HG03095 (cell line): ENCODE data around the gene EIF4G1.

Source experiments
- ATAC-seq: cut with Tn5 transposase; IDR thresholded peaks from one replicate; pipeline ENCODE4 v1.9.1; 2021; ENCODE audit warnings: moderate library complexity; ENCODE audit not compliant: unreplicated experiment

Gene EIF4G1

DNA sequence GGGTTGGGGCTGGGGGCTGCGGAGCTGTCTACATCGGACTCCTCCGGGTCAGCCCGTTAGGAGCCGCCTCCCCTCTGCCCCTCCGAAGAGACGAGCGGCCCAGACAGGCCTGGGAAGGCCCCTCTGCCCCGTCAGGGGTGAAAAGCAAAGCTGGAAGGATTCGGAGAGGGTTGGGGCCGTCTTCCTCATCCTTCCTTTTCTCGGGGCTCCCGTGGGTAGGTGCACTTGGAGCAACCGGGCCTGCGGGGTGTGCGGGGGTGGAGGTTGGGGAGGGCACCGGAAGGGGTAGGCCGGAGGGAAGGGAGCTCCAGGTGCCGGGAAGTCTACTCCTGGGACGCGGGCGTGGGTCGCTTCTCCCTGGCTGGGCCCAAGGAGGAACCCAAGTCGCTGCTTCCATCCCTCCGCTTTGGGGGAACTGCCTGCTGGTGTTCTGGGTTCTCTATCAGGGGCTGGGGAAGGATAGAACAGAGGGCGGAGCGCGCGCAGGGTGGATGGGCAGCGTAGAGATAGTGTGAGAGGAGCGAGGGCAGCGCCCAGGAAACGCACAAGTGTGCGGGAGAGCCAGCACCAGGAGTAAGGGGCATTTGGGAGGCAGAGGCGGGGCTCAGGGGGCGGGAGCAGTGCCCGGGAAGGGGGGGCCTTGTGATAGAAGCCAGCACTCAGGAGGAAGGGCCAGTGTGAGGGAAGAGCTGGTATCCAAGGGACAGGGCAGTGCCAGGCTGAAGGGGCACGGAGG, 47.7 kb downstream of the EIF4G1 start:
- ATAC-seq: no peak

DNA sequence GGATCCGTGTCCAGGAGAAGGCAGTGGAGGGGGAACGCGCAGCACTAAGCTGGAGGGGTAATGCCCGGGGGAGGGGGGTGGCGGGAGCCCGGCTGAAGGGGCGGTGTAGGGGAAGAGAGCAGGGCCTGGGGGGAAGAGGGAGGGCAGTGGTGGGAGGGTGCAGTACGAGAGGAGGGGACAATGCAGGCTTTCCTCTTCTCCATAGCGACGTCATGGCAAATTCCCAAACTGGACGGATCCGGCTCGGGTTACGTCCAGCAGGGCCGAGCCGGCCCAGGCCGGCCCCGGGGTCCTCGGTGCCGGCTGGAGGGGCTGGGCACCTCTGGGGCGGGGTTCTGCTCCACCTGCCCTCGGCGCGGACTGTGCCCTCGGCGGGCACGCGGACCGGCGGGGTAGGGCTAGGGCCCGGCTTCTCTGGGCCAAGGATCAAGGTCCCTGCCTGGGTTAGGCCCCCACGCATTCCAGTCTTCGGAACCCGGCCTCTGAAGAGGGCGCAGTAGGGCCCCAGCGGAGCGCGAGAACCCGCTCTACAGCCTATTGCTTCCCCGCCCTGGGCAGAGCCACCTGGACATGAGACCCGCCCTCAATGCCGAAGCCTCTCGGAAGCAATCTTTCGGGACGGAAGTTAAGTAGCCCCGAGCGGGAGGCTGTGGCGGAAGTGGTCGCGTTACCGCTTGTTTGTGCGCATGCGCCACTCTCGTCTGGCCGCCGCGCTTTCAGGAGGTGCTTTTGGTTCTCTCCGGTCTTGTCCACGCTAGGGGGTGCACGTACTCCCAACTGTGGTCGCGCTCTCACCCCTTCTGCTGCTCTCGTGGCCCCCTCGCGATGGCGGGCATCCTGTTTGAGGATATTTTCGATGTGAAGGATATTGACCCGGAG, 48.5 kb downstream of the EIF4G1 start:
- ATAC-seq: peak; percentile 85

DNA sequence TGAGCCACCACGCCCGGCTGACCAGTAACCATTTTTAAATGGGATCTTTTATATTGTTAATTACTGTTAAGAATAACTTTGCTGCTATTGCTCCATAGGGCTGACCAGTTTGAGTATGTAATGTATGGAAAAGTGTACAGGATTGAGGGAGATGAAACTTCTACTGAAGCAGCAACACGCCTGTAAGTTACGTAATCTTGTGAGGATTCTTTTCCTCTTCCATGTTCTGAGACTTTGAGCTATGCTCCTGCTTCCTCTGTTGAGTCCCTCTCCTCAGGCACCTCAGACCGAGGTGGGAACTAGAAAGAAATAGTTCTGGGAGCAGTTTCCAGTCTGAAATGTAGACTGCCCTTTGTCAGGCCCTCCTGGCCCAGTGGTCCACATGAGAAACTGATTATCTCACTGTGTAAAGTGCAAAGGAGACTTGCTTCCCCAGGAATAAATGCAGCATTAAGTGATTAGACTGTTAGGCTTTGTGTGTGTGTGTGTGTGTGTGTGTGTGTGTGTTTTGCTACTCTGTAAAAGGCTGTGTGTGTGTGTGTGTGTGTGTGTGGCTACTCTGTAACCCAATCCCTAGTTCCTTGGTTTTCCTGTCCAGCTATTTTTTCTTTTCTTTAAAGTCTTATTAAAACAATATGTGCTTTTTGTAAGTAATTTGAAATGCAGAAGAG, 52.3 kb downstream of the EIF4G1 start:
- no peak for ATAC-seq

DNA sequence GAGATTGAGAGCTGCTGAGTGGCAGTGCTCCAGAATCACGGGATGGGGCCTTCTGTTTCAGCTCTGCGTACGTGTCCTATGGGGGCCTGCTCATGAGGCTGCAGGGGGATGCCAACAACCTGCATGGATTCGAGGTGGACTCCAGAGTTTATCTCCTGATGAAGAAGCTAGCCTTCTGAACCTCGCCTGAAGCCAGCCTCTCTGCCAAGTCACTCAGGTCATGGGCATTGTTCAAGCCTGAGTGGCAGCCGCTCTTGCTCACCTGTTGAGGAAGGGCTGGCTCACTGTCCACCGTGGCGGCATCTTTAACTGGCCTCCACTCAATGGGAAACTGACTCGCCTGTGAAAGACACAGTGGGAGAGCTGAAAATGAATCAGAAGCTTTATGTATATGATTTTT, 53.7 kb downstream of the EIF4G1 start:
- ATAC-seq: no peak

DNA sequence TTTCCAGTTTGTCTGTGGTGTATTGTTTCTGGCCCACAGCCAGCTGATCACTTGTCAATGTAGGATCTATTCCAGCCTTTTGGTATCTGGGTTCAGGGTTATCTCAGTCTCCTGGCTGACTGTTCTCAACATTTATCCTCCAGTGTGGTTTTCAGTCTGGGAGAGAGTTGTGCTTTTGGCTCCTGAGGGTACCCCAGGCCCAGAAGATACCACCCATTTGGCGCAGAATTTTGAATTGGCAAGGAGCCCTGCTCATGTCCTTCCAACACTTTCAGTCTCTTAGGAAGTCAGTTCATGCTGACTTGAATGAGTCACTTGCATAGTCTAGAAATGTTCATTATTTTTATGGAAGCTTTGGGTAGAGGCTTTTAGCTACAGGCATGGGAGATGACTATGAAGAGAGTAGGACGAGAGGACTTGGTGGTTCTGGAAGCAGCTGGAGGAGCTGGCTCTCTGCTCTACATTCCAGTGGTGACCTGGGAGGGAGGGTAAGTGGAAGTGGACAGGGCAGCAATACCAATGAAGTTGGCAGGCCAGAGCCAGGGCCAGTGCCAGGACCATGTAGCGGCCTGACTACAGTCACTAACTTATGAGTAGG, 54.3 kb downstream of the EIF4G1 start:
- no peak for ATAC-seq

DNA sequence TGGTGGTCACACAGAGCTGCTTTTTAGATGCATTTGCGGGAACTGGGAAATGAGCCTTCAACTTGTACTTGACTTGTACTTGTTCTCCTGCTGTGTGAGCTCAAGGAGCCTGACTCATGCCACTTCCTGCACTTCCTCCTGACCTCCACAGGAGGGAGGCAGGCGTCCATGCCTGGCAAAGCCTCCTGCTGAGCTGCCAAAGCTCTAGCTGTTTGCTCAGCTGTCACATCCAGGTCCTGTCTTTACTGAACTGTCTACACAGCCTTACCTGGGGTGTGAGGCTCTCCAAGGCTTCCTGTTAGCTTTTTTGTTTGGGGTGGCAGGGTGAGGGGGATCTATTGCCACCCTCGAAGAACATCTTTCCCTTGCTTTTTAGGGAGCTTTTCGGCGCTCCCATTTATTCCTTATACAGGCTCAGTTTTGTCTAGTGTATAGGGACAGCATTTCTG, 57.2 kb downstream of the EIF4G1 start:
- ATAC-seq: peak; percentile 75

DNA sequence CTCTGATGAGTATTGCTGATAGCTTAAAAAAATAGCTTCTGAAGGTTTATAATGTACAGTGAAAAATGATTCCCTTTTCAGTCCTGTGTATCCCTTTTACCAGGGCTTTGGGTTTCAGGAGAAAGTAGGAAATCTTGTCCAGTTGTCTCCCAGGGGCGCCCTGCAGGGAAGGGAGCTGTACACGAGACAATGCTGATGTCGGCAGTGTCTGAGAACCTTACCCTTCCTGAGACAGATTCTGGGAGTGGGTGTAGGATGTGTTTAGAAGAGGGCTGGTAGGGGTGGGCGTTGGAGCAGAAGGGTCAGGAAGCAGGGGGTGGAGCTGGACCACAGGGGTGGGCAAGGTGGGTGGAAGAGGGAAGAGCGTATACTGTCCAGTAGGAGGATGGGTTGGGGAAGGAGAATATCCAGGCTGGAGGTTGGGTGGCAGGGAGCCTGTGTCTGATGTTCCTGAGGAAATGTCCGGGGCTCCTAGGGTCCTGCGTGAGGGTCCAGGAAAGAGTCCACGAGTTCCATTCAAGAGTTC, 58.0 kb downstream of the EIF4G1 start:
- ATAC-seq: no peak

DNA sequence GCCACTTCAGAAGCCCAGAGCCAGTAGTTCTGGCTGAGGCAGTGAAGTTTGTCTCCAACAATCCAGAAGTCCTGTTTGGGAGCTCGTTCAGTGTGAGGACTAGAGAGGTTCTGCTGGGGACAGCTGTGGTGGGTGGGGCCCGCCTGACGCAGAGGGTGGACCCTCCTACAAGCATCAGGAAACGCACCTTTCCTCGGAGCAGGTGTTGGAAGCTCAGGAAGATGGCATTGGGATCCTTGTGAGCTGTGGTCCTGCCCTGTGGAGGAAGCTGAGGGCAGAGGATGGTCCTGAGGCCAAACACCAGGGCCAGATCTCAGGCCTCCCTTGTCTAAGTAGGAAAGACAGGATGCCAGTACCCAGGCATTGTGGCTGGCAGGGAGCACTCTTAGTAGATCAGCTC, 58.5 kb downstream of the EIF4G1 start:
- no peak for ATAC-seq

DNA sequence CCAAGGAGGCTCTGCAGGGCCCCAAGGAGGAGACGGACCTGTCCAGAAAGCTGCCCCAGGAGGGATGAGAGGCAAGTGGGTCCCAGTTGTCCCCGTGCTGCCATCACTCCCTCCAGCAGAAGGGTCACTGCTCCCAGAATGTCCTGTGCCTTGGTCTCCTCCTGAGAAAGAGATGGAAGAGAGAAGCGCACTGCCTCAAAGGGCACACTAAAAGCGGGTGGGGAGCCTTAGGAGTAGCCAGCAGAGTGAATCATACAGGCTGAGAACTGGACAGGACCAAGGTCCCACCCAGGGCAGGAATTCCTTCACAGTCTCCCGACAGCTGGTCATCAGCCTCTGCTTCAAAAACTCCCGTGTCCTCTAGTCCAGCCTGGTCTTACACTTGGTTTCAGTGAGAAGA, 59.0 kb downstream of the EIF4G1 start:
- no peak for ATAC-seq

DNA sequence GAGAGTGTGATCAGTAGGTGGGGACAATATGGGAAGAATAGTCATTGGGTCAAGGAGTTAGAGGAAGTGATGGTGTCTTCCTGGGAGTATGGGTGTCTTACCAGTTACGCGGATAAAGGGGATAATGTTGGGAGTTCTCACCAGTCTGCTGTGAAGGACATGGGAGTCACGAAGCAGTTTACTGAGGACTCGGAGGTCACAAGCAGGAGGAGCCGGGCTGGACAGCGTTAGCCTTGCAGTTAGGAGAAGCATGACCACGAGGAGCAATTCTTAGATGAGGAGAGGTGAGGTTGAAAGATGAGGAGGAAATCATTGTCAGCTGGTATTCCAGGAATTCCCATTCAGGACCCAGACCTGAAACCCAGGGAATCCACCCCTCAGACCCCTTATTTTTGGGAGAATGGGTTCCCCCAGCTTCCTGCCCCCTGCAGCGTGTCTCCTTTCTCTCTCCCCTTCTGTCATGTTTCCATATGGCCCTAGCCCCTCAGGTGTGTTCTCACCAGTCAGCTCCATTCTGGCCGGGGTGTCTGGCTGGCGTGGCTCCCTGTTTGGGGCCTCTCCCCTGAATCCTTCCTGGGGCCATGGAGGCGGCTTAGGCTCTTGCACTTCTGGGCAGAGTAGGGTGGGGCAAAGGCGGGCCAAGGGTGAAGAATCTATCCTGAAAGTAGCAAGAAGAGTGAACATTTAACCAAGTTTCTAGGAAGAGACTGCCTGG, 61.5 kb downstream of the EIF4G1 start:
- ATAC-seq: no peak

DNA sequence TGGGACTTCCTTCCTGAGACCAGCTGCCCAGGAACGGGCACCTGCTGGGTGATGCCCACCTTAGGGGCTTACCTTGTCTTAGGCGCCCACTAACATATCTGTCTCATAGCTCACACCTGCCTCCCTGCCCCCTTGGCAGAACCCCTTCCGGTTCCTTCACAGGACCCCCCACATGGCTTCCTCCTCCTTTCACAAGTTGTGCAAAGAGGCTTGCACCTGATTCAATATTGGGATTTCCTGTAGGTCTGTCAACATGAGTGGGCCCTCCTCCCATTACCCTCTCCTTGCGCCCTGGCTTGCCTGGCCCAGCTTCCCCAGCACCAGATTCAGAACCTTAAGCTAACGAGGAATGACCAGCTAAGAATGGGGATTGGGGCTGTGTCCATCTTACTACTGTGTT, 63.0 kb downstream of the EIF4G1 start:
- no peak for ATAC-seq

DNA sequence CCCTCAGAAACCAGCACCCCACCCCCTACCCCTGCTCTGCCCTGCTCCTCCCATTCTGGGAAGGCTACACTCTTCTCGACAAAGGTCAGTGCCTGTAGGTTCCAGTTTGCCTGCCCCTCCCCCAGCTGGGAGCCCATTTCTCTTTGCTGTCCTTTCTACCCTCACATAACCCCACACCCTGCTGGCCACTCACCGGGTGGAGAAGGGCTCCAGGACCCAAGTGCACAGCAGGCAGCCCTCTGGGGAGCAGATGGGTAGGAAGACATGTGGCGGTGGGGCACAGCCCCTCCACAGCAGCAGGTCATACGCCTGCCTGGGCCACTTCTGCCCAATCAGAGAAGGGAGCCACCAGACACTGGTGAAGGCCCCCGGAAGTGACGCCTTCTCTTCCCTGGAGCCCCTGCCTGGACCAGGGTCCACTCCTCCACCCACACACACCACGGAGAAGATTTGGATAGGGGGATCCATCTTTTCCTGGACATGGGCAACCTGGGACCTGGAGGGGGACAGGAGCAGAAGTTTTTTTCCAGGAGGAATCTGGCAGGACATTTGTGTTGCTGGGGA, 63.6 kb downstream of the EIF4G1 start, which contains the start of gene THPO:
Gene THPO (minus strand): TSS at position 326 of the 564 bp plus-strand sequence. CDS start 1,948 bp downstream, outside the sequence.
- no peak for ATAC-seq

DNA sequence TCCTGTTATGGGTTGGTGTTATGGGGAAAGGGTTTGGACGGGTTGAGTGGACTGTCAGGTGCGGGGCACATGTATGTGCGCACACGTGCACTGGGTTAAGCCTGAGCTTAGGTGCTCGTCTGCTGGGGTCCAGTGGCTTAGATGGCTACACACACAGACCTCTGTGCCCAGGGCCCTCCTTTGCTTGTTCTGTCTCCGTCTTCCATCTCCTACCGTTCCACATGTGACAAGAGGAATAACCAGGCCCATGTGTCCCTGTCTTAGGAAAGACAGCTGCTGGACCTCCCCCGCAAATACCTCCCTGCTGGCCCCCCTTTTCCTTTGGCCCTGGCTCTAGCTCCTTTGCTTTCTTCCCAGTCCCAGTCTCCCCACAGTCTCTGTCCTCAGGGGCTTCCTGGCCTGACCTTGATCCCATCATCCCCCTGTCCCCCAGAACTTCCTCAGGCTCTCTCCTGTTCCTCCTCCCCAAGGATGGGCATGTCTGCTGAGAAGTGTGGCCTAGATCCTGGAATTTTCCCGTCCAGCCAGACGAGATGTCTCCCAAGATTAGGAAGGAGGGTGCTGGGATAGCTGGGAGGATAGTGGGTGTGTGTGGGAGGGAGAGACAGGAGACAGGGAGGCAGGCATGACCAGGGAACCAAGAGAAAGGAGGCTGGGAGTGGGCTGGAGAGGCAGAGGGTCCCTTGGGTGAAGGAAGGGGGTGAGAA, 64.4 kb downstream of the EIF4G1 start:
- no peak for ATAC-seq

DNA sequence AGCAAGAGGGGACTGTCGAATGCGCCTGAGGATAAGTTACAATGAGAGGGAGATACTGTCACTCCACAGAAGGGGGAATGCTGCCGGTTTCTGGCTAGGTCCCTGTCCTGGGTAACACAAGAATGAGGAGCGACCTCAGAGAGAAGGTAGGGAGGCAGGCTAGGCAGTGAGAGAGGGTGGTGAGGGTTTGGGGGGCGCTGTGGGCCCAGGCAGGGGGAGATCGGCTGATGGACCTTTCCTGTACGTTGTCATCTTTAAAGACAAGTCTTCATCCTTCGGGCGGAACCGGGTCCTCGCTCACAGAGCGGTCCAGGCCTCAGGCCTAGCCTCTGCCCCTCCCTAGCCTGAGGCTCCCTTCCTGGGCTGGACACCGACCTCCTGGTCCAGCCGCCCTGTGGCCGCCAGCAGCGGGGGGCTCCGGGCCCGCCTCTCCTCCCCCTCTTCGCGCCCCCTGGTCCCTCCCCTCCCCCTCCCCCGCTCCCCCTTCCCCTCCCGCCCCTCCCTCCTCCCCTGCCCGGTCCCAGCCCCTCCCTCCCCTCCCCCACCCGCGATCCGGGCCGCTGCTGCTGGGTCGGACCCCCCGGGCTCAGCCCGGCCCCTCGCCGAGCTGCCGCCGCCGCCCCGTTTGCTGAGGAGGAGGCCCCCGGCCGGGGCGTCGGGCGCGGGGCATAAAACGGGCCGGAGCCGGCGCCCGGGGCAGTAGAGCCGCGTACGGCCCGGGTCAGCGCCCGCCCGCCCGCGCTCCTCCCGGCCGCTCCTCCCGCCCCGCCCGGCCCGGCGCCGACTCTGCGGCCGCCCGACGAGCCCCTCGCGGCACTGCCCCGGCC, 65.2 kb downstream of the EIF4G1 start, which contains the start of gene CHRD:
Gene CHRD (plus strand): TSS at position 697 of the 827 bp plus-strand sequence. CDS start 265 bp downstream, outside the sequence.
- ATAC-seq: no peak

DNA sequence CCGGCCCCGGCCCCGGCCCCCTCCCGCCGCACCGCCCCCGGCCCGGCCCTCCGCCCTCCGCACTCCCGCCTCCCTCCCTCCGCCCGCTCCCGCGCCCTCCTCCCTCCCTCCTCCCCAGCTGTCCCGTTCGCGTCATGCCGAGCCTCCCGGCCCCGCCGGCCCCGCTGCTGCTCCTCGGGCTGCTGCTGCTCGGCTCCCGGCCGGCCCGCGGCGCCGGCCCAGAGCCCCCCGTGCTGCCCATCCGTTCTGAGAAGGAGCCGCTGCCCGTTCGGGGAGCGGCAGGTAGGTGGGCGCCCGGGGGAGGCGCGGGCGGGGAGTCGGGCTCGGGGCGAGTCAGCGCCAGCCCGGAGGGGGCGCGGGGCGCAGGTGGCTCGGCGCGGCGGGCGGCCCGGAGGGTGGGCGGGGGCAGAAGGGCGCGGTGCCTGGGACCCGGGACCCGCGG, 65.8 kb downstream of the EIF4G1 start:
- no peak for ATAC-seq

DNA sequence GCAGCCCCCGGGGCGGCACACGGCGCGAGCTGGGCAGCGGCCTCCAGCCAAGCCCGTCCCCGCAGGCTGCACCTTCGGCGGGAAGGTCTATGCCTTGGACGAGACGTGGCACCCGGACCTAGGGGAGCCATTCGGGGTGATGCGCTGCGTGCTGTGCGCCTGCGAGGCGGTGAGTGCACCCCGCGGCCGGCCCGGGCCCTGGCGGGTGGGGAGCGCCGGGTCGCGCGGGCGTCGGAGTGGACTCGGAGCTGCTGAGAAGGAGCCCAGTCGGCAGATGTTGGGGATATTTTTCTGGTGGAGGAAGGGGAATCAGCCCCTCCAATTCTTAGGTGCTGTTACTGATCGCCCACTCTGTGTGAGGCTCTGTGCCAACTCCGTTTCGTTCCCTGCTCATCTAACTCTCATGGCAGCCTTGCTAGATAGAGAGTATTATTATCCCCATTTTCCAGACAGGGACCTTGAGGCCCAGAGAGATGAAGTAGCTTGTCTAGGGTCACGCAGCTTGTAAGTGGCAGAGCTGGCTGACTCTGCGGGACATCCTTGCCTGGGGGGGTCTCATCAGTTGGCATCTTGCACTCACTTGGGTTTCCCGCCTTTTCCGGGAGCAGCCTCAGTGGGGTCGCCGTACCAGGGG, 66.3 kb downstream of the EIF4G1 start:
- ATAC-seq: no peak
